Measurements from ENCODE around the gene LRRC32. TPM values are rescaled to one million over a fixed set of nuclear protein-coding genes. Genes with fewer than 3 reads are reported as not detected.

LRRC32 gene
- total RNA-seq, 1 experiment from 2014 or later: 0.46 TPM

DNA sequence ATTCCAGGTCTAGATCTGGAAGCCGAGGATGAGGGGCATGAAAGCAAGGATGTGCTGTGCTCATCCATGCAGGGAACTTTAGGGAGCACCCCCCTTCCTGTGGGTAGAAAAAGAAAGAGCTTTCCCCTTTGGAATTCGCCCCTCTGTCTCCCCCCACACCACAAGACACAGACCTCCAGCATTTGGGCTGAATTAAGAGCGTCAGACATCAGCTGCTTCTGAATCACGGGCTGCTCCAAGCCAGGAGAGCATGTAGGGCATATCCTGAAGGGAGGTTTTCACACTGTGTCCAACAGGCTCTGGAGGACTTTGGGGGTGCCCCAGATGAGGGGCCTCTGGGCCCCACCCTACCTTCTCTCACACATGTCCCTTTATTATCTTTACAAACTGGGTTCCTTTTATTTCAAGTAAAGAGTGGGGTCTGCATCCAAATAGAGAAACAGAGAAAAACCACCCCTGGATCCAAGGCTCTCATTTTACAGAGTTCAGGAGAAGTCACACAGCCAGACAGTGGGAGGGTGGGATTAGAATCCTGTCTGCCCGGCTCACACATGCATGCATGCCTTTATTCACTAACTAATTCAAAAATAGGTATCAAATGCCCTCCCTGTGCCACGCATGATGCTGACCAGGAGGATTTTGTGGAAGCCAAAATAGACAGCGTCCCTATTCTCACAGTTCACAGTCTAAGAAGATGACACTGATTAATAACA is 52.8 kb downstream of the LRRC32 start:
- Mint-ChIP-seq H3K4me1 (peaks cover 3 to 12% of the 10 kb centered on the region in 2 experiments), H3K36me3 (ENCODE audit: insufficient read depth in 1 of 3, low read depth in 3 of 3) (peaks cover 0 to 9% (median 7%) of the 10 kb centered on the region in 3 experiments; a peak in 4 of 7 replicates), H3K27ac (no peak overlapping the region), H3K9me3 (peaks cover 8 to 9% of the 10 kb centered on the region in 2 experiments), H3K27me3 (ENCODE audit: low read depth) (peaks cover 6% of the 10 kb centered on the region; the same call in 1 of the 2 replicates), H3K4me3 (no peak overlapping the region)
- Histone ChIP-seq H3K14ac (ENCODE audit: insufficient read depth, low read length) (no peak overlapping the region), H3K4ac (ENCODE audit: low read depth, low read length) (no peak overlapping the region), H3K4me2 (ENCODE audit: insufficient read depth, insufficient read length, low read length) (no peak overlapping the region), H3K23ac (ENCODE audit: insufficient read length, low read depth, low read length) (no peak overlapping the region), H2BK15ac (ENCODE audit: low read depth, low read length) (no peak overlapping the region), H3K27me3 (ENCODE audit: insufficient read depth, low read length) (no peaks in the 10 kb centered on the region), H3K79me1 (ENCODE audit: insufficient read depth, low read depth, low read length, poor library complexity, severe bottlenecking) (no peaks in the 10 kb centered on the region), H4K5ac (ENCODE audit: insufficient read length, low read depth, low read length) (no peak overlapping the region), H4K8ac (replicated peaks; ENCODE audit: insufficient read length, low read depth, low read length) (no peak overlapping the region), H3K56ac (ENCODE audit: insufficient read length, low read depth, low read length) (no peak overlapping the region), H2BK5ac (ENCODE audit: insufficient read length, low read length) (no peak overlapping the region), H3K23me2 (ENCODE audit: insufficient read length, low read depth, low read length, poor library complexity, severe bottlenecking) (peaks cover 2% of the 10 kb centered on the region), H2AK5ac (ENCODE audit: insufficient read length, low read length) (no peak overlapping the region), H3K79me2 (ENCODE audit: insufficient read depth, low read length) (no peaks in the 10 kb centered on the region), H3K18ac (ENCODE audit: insufficient read length, low read depth, low read length) (no peak overlapping the region), H4K20me1 (ENCODE audit: control insufficient read depth, insufficient read depth, insufficient read length) (no peaks in the 10 kb centered on the region), H3T11ph (ENCODE audit: low read length) (no peak overlapping the region), H3K4me1 (ENCODE audit: insufficient read depth, low read length) (no peaks in the 10 kb centered on the region), H2BK120ac (ENCODE audit: low read depth, low read length, poor library complexity, severe bottlenecking) (no peak overlapping the region), H2BK12ac (ENCODE audit: insufficient read length, low read depth, low read length) (no peak overlapping the region), H3K27ac (ENCODE audit: insufficient read length, low read depth, low read length) (no peak overlapping the region), H2BK20ac (ENCODE audit: low read depth, low read length, poor library complexity, severe bottlenecking) (no peak overlapping the region), H3K9me3 (ENCODE audit: control insufficient read depth, low read depth, low read length) (no peaks in the 10 kb centered on the region), H4K91ac (ENCODE audit: insufficient read length, low read depth, low read length) (no peak overlapping the region), H2AFZ (ENCODE audit: low read length) (no peak overlapping the region), H3K9ac (ENCODE audit: extremely low read depth, insufficient read length, low read length) (no peak overlapping the region)
- WGBS (ENCODE audit: extremely low coverage, insufficient read length, low lambda C conversion rate): no CpG with 5 or more reads among the region's 7 CpGs
- no peak for TF ChIP-seq CTCF (conservative IDR thresholded peaks at IDR 0.05)
- peak; percentile 3 for DNase-seq

Measured in H9 (cell line).